K562 (cell line): ENCODE data around the gene OR52W1. TPM values are rescaled to one million over a fixed set of nuclear protein-coding genes. Genes with fewer than 3 reads are reported as not detected.

Source experiments
- CBX3 ChIP-seq, 2 experiments: IDR thresholded peaks; 1 replicate in 1 of 2; 2 replicates in 1 of 2; pipeline ENCODE4 v1.6.1; 2012; ENCODE audit warnings: inconsistent platforms in 2 of 2, low read length in 2 of 2, borderline replicate concordance in 1 of 2, control low read depth in 1 of 2
- ESRRB ChIP-seq: fragments of 250-450 bp; sonication (Bioruptor Pico); IDR thresholded peaks from 2 replicates; pipeline ENCODE4 v1.5.0; 2020; ENCODE audit warnings: mild to moderate bottlenecking, moderate library complexity, borderline replicate concordance
- GABPA ChIP-seq: fragments of 200-800 bp; sonication (Bioruptor generic); conservative IDR thresholded peaks from 2 replicates; pipeline ENCODE4 v1.6.1; 2016; ENCODE audit warnings: low read depth, missing genetic modification characterization, missing compliant biosample characterization
- HDGF ChIP-seq: fragments of 450-650 bp; IDR thresholded peaks from 2 replicates; pipeline ENCODE4 v1.6.1; 2016
- HNRNPH1 ChIP-seq: fragments of 200-400 bp; formaldehyde crosslinking; optimal IDR thresholded peaks from 2 replicates; pipeline ENCODE3; 2017; ENCODE audit warnings: low read depth, mild to moderate bottlenecking, low read length, moderate library complexity
- RBM17 ChIP-seq: fragments of 200-400 bp; formaldehyde crosslinking; IDR thresholded peaks from 2 replicates; pipeline ENCODE4 v1.6.1; 2017; ENCODE audit warnings: low read depth, mild to moderate bottlenecking, low read length, borderline replicate concordance
- SAFB2 ChIP-seq: fragments of 200-400 bp; formaldehyde crosslinking; IDR thresholded peaks from 2 replicates; pipeline ENCODE4 v1.6.1; 2018; ENCODE audit warnings: borderline replicate concordance, low read length, low read depth, moderate library complexity; ENCODE audit not compliant: severe bottlenecking
- TAF7 ChIP-seq: fragments of 450-650 bp; IDR thresholded peaks from 2 replicates; pipeline ENCODE4 v1.6.1; 2016; ENCODE audit warnings: missing genetic modification characterization, missing compliant biosample characterization
- XRCC3 ChIP-seq: fragments of 450-650 bp; IDR thresholded peaks from 2 replicates; pipeline ENCODE4 v1.6.1; 2017; ENCODE audit warnings: mild to moderate bottlenecking, moderate library complexity
- ZNF197 ChIP-seq: fragments of 200-800 bp; sonication (Bioruptor generic); IDR thresholded peaks from 2 replicates; pipeline ENCODE4 v1.6.1; 2016; ENCODE audit warnings: low read depth, missing genetic modification characterization, missing compliant biosample characterization
- ZNF316 ChIP-seq: fragments of 450-650 bp; IDR thresholded peaks from 2 replicates; pipeline ENCODE4 v1.6.1; 2016
- ZNF431 ChIP-seq: sonication (generic); formaldehyde crosslinking; IDR thresholded peaks from 2 replicates; pipeline ENCODE4 v1.8.0; 2022; ENCODE audit warnings: mild to moderate bottlenecking, missing genetic modification reagents
- polyA plus RNA-seq, 8 experiments: library from polyadenylated mRNA; depleted of rRNA in 4 of 8; stranded (reverse) in 5 of 8; unstranded in 3 of 8; fragments of >200 nt; fragmentation: Nextera tagmentation in 2 of 8; fragmentation: Illumina TruSeq in 1 of 8; extraction: Ambion mirVana in 2 of 8; extraction: Trizol in 1 of 8; gene quantifications; 2 replicates each; pipeline versions ENCODE4 v1.2.1 to v1.2.3, GENCODE V29; 2011 to 2014; ENCODE audit warnings: inconsistent platforms in 1 of 8, missing spikeins in 1 of 8
- total RNA-seq, 7 experiments: library from RNA; depleted of rRNA in 6 of 7; stranded (reverse); fragments of >200 nt in 6 of 7; fragmentation: Illumina TruSeq in 2 of 7; extraction: Trizol in 2 of 7; gene quantifications; 2 replicates each; pipeline versions ENCODE4 v1.2.1 to v1.2.3, GENCODE V29; 2011 to 2021; ENCODE audit warnings: low replicate concordance in 1 of 7
- TF ChIP-seq, protein P1 (sequence below): fragments of 450-650 bp; formaldehyde crosslinking; conservative IDR thresholded peaks from 2 replicates; pipeline ENCODE4 v1.4.0; 2022; ENCODE audit warnings: mild to moderate bottlenecking, missing genetic modification characterization
- TF ChIP-seq, protein P2 (sequence below): fragments of 250-450 bp; sonication (Bioruptor Pico); IDR thresholded peaks from 2 replicates; pipeline ENCODE4 v1.5.0; 2020; ENCODE audit warnings: mild to moderate bottlenecking, borderline replicate concordance
- TF ChIP-seq, protein P3 (sequence below): sonication (generic); formaldehyde crosslinking; IDR thresholded peaks from 2 replicates; pipeline ENCODE4 v1.4.0; 2020; ENCODE audit warnings: mild to moderate bottlenecking, missing genetic modification reagents
- TF ChIP-seq, protein P4 (sequence below): fragments of 250-450 bp; sonication (Bioruptor Pico); IDR thresholded peaks from 2 replicates; pipeline ENCODE4 v1.5.0; 2021
- TF ChIP-seq, protein P5 (sequence below): fragments of 450-650 bp; formaldehyde crosslinking; IDR thresholded peaks from 2 replicates; pipeline ENCODE4 v1.4.0; 2020; ENCODE audit warnings: mild to moderate bottlenecking, moderate library complexity
- TF ChIP-seq, protein P6 (sequence below), 2 experiments: fragments of 250-450 bp in 1 of 2; fragments of 450-650 bp in 1 of 2; sonication (Bioruptor Pico) in 1 of 2; IDR thresholded peaks; 2 replicates each; pipeline versions ENCODE4 v1.6.1 to v1.8.0; 2016 to 2021; ENCODE audit warnings: mild to moderate bottlenecking in 2 of 2, moderate library complexity in 2 of 2, missing compliant biosample characterization in 1 of 2, missing genetic modification characterization in 1 of 2

OR52W1 gene
- total and polyA plus RNA-seq, 9 of the 15 experiments (the other 6 are each of a cell fraction or from before 2014, with no cell fraction given), result not detected

DNA sequence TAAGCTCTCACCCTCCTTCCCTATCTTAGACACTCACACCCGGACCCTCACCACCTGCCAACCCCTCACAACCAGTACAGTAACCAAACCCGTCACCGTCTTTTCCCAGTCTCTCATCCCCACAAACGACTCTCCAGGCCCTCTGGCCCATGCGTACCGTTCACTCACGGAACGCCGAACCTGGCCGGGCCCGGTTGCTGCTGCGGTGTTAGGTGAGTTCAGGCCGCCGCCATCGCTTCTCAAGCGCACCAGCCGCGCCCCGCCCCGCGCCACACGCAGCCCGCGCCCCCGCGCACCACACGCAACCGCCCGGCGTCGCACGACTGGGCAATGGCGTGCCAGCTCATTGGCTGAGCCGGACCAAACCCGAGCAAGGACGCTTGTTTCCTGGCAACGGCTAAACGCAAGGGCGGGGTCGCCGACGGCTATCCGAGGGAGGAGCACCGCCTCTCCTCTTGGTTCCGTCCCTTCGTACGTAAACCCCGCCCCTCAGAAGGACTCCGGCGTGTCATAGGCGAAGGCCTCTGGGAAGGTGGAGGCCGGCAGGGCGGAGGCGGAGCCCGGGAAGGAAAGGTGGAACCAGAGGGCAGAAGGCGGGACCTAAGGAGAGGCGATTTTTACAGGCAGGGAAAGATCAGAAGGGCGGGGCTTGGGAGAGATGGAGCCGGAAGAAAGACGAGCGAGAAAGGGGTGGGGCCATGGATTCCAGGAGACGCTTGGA, 35.5 kb downstream of the OR52W1 start, which contains the start of gene FHIP1B (continued):
- TF ChIP-seq, protein P1, sequence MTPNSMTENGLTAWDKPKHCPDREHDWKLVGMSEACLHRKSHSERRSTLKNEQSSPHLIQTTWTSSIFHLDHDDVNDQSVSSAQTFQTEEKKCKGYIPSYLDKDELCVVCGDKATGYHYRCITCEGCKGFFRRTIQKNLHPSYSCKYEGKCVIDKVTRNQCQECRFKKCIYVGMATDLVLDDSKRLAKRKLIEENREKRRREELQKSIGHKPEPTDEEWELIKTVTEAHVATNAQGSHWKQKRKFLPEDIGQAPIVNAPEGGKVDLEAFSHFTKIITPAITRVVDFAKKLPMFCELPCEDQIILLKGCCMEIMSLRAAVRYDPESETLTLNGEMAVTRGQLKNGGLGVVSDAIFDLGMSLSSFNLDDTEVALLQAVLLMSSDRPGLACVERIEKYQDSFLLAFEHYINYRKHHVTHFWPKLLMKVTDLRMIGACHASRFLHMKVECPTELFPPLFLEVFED (CRISPR knock-in tag), result peak; percentile 74; the same call in 1 of the 2 replicates
- TF ChIP-seq CBX3 (IDR thresholded peaks at IDR 0.05; ENCODE audit: borderline replicate concordance in 1 of 2, low read length in 2 of 2), result no peak
- TF ChIP-seq GABPA, result no peak
- TF ChIP-seq TAF7 (tag), result peak; percentile 30; the same call in 1 of the 2 replicates
- TF ChIP-seq, protein P2, sequence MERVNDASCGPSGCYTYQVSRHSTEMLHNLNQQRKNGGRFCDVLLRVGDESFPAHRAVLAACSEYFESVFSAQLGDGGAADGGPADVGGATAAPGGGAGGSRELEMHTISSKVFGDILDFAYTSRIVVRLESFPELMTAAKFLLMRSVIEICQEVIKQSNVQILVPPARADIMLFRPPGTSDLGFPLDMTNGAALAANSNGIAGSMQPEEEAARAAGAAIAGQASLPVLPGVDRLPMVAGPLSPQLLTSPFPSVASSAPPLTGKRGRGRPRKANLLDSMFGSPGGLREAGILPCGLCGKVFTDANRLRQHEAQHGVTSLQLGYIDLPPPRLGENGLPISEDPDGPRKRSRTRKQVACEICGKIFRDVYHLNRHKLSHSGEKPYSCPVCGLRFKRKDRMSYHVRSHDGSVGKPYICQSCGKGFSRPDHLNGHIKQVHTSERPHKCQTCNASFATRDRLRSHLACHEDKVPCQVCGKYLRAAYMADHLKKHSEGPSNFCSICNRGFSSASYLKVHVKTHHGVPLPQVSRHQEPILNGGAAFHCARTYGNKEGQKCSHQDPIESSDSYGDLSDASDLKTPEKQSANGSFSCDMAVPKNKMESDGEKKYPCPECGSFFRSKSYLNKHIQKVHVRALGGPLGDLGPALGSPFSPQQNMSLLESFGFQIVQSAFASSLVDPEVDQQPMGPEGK (CRISPR knock-in tag), result no peak
- no peak for TF ChIP-seq RBM17
- TF ChIP-seq ZNF197 (CRISPR knock-in tag), result no peak
- TF ChIP-seq HDGF, result peak; percentile 99
- no peak for TF ChIP-seq ZNF316
- no peak for TF ChIP-seq ESRRB
- no peak for TF ChIP-seq HNRNPH1
- no peak for TF ChIP-seq XRCC3
- TF ChIP-seq SAFB2, result no peak
- TF ChIP-seq, protein P3, sequence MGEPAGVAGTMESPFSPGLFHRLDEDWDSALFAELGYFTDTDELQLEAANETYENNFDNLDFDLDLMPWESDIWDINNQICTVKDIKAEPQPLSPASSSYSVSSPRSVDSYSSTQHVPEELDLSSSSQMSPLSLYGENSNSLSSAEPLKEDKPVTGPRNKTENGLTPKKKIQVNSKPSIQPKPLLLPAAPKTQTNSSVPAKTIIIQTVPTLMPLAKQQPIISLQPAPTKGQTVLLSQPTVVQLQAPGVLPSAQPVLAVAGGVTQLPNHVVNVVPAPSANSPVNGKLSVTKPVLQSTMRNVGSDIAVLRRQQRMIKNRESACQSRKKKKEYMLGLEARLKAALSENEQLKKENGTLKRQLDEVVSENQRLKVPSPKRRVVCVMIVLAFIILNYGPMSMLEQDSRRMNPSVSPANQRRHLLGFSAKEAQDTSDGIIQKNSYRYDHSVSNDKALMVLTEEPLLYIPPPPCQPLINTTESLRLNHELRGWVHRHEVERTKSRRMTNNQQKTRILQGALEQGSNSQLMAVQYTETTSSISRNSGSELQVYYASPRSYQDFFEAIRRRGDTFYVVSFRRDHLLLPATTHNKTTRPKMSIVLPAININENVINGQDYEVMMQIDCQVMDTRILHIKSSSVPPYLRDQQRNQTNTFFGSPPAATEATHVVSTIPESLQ (CRISPR knock-in tag), result no peak
- TF ChIP-seq, protein P4, sequence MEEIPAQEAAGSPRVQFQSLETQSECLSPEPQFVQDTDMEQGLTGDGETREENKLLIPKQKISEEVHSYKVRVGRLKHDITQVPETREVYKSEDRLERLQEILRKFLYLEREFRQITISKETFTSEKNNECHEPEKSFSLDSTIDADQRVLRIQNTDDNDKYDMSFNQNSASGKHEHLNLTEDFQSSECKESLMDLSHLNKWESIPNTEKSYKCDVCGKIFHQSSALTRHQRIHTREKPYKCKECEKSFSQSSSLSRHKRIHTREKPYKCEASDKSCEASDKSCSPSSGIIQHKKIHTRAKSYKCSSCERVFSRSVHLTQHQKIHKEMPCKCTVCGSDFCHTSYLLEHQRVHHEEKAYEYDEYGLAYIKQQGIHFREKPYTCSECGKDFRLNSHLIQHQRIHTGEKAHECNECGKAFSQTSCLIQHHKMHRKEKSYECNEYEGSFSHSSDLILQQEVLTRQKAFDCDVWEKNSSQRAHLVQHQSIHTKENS (CRISPR knock-in tag), result no peak
- TF ChIP-seq, protein P5, sequence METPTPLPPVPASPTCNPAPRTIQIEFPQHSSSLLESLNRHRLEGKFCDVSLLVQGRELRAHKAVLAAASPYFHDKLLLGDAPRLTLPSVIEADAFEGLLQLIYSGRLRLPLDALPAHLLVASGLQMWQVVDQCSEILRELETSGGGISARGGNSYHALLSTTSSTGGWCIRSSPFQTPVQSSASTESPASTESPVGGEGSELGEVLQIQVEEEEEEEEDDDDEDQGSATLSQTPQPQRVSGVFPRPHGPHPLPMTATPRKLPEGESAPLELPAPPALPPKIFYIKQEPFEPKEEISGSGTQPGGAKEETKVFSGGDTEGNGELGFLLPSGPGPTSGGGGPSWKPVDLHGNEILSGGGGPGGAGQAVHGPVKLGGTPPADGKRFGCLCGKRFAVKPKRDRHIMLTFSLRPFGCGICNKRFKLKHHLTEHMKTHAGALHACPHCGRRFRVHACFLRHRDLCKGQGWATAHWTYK (CRISPR knock-in tag), result no peak
- TF ChIP-seq ZNF431 (CRISPR knock-in tag), result no peak
- TF ChIP-seq, protein P6, sequence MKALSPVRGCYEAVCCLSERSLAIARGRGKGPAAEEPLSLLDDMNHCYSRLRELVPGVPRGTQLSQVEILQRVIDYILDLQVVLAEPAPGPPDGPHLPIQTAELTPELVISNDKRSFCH (CRISPR knock-in tag; IDR thresholded peaks at IDR 0.05), result no peak
- TF ChIP-seq, protein P6 (tag; IDR thresholded peaks at IDR 0.05), result no peak
